Tibial artery (tissue), 4 donors: ENCODE results near the gene GPR15.

Experiments
- DNase-seq, 2 donors: peaks; one replicate each; pipeline ENCODE4 v3.0.0-alpha.2; 2019
- H3K27ac ChIP-seq, 2 donors: fragments of 200-600 bp; sonication (generic) in 1 of 2; 1 replicate in 1 of 2; 2 replicates in 1 of 2; pipeline ENCODE4 v1.5.1; 2018 to 2019; ENCODE audit warnings: mild to moderate bottlenecking in 1 of 2
- H3K27me3 ChIP-seq, 2 donors: fragments of 200-600 bp; sonication (generic) in 1 of 2; one replicate each; pipeline versions ENCODE4 v1.5.1 to v1.6.0; 2016 to 2019
- H3K36me3 ChIP-seq, 3 donors: fragments of 200-600 bp; sonication (generic) in 2 of 3; one replicate each; pipeline ENCODE4 v1.5.1; 2016 to 2019; ENCODE audit warnings: mild to moderate bottlenecking in 2 of 3
- H3K4me1 ChIP-seq, 4 donors: fragments of 200-600 bp; sonication (generic) in 2 of 4; 1 replicate in 3 of 4; 2 replicates in 1 of 4; pipeline ENCODE4 v1.5.1; 2016 to 2019
- H3K4me3 ChIP-seq, 2 donors: fragments of 200-600 bp; sonication (generic) in 1 of 2; 1 replicate in 1 of 2; 2 replicates in 1 of 2; pipeline ENCODE4 v1.5.1; 2018 to 2019; ENCODE audit warnings: mild to moderate bottlenecking in 2 of 2
- H3K9me3 ChIP-seq, 3 donors: fragments of 200-600 bp; sonication (generic) in 1 of 3; one replicate each; pipeline ENCODE4 v1.5.1; 2016 to 2019
- CTCF ChIP-seq, 2 experiments: fragments of 200-600 bp in 1 of 2; fragments of 450-650 bp in 1 of 2; IDR thresholded peaks; one replicate each; pipeline ENCODE4 v1.5.1; 2017 to 2019; ENCODE audit warnings: antibody characterized with exemption in 2 of 2, mild to moderate bottlenecking in 1 of 2, moderate library complexity in 1 of 2
- intact Hi-C: fragments of 100-400 bp; cut with DNase I; formaldehyde crosslinking; loops from one replicate; pipeline ENCODE4 v1.15.0; 2023; ENCODE audit warnings: low total_unique reads

Gene GPR15

GRCh38 chr3:98564282-98565005 is 32.7 kb downstream of the GPR15 start:
- DNase-seq, result no peak
- TF ChIP-seq CTCF (IDR thresholded peaks at IDR 0.05), result no peak
- Histone ChIP-seq H3K36me3 (no peaks in the 10 kb centered on the region), H3K27ac (no peak overlapping the region), H3K4me3 (no peak overlapping the region), H3K4me1 (no peaks in the 10 kb centered on the region), H3K27me3 (peaks cover 0 to 2% of the 10 kb centered on the region in 2 donors), H3K9me3 (no peaks in the 10 kb centered on the region)
- intact Hi-C loops, result no loop called here

DNA sequence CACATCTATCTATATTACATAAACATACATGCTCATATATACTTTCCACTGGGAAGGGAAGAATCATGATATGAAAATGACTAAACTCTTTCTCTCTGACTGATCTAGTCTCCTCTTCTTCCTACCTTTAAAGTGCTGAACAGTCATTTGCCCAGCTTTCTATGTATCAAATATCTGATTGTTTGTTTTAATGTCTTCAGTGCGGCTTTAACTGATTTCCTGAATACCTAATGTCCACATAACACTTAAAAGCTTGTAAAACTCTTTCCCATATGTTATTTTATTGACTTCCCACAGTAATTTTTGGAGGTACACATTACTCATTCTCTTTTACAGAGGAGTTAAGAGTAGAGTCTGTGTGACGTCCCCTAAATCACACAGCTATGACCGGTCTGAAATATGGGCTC is 33.5 kb downstream of the GPR15 start:
- DNase-seq, result no peak
- TF ChIP-seq CTCF (IDR thresholded peaks at IDR 0.05), result no peak
- Histone ChIP-seq H3K9me3 (no peaks in the 10 kb centered on the region), H3K4me3 (no peak overlapping the region), H3K27ac (no peak overlapping the region), H3K4me1 (no peaks in the 10 kb centered on the region), H3K27me3 (peaks cover 0 to 2% of the 10 kb centered on the region in 2 donors), H3K36me3 (no peaks in the 10 kb centered on the region)
- intact Hi-C loops, result no loop called here

- Histone ChIP-seq H3K27ac (no peak overlapping the region), H3K4me1 (no peaks in the 10 kb centered on the region), H3K9me3 (no peaks in the 10 kb centered on the region), H3K27me3 (peaks cover 0 to 2% of the 10 kb centered on the region in 2 donors), H3K4me3 (no peak overlapping the region), H3K36me3 (no peaks in the 10 kb centered on the region)
- intact Hi-C loops, result no loop called here
- TF ChIP-seq CTCF (IDR thresholded peaks at IDR 0.05), result no peak
- no peak for DNase-seq
Observed at GRCh38 chr3:98565843-98566242, 34.1 kb downstream of the GPR15 start.

GRCh38 chr3:98567666-98568270 is 36.0 kb downstream of the GPR15 start:
- Histone ChIP-seq H3K27ac (no peak overlapping the region), H3K27me3 (no peaks in the 10 kb centered on the region), H3K9me3 (no peaks in the 10 kb centered on the region), H3K4me1 (no peaks in the 10 kb centered on the region), H3K4me3 (no peak overlapping the region), H3K36me3 (no peaks in the 10 kb centered on the region)
- TF ChIP-seq CTCF (IDR thresholded peaks at IDR 0.05), result no peak
- intact Hi-C loops, result no loop called here
- no peak for DNase-seq

DNA sequence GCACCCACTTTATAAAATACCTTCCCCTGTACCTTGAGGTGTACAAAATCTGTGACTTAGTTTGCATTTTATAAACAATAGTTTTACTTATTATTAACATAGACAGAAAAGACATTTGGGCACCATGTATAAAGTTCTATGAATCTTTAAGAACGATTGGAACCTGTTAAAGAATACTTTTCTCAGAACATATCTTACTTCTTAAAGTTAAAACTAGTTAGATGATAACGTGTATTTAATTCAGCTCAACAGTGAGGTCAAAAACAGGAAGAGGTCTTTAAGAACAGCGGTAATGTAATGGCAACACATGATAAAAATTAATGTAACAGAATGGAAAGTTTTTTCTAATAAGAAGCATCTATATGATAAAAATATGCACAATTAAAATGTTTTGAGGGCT is 36.6 kb downstream of the GPR15 start:
- Histone ChIP-seq H3K4me3 (no peak overlapping the region), H3K36me3 (no peaks in the 10 kb centered on the region), H3K4me1 (no peaks in the 10 kb centered on the region), H3K27ac (no peak overlapping the region), H3K9me3 (no peaks in the 10 kb centered on the region), H3K27me3 (no peaks in the 10 kb centered on the region)
- intact Hi-C loops, result no loop called here
- DNase-seq, result no peak
- TF ChIP-seq CTCF (IDR thresholded peaks at IDR 0.05), result no peak
